HL-60 (cell line): ENCODE results near the gene OPRL1.

Experiments
- DNase-seq, 2 experiments: peaks; one replicate each; pipeline ENCODE4 v3.0.0-alpha.2; 2010 to 2020; ENCODE audit warnings: low read depth in 1 of 2, low spot score in 1 of 2
- H3K27ac ChIP-seq: fragments of 250-450 bp; sonication (Bioruptor Pico); replicated peaks from 2 replicates; pipeline ENCODE4 v1.5.1; 2020; ENCODE audit warnings: mild to moderate bottlenecking, moderate library complexity
- H3K27me3 ChIP-seq: fragments of 250-450 bp; sonication (Bioruptor Pico); 2 replicates; pipeline ENCODE4 v1.5.1; 2021; ENCODE audit warnings: mild to moderate bottlenecking, moderate library complexity; ENCODE audit not compliant: insufficient read depth, poor library complexity, severe bottlenecking
- H3K4me3 ChIP-seq: replicated peaks from 2 replicates; pipeline ENCODE4 v1.5.1; 2011; ENCODE audit warnings: mild to moderate bottlenecking, control low read depth, low read length; ENCODE audit not compliant: insufficient read depth
- CTCF ChIP-seq: IDR thresholded peaks from one replicate; pipeline ENCODE4 v1.5.1; 2011; ENCODE audit warnings: low read length, control low read depth, inconsistent platforms; ENCODE audit not compliant: insufficient read depth
- GABPA ChIP-seq: IDR thresholded peaks from 2 replicates; pipeline ENCODE4 v1.6.1; 2012; ENCODE audit warnings: low read depth
- POLR2AphosphoS5 ChIP-seq: IDR thresholded peaks from 2 replicates; pipeline ENCODE4 v1.6.1; 2012; ENCODE audit warnings: low read depth
- REST ChIP-seq: IDR thresholded peaks from 2 replicates; pipeline ENCODE4 v1.6.1; 2012; ENCODE audit warnings: low read depth; ENCODE audit not compliant: insufficient replicate concordance
- SPI1 ChIP-seq: IDR thresholded peaks from 2 replicates; pipeline ENCODE4 v1.6.1; 2012; ENCODE audit warnings: low read depth, mild to moderate bottlenecking, borderline replicate concordance

OPRL1 gene

GRCh38 chr20:64093013-64093503 is 13.2 kb downstream of the OPRL1 start:
- Histone ChIP-seq H3K27ac (no peak overlapping the region), H3K4me3 (no peak overlapping the region), H3K27me3 (no peaks in the 10 kb centered on the region)
- DNase-seq: no peak
- TF ChIP-seq SPI1 (no peak), CTCF (no peak), GABPA (no peak), REST (no peak), POLR2AphosphoS5 (no peak)

- H3K27me3 ChIP-seq: no peaks in the 10 kb centered on the region
- H3K27ac ChIP-seq: no peak overlapping the region
- TF ChIP-seq GABPA (no peak), SPI1 (no peak), CTCF (no peak)
- no peak overlapping the region for H3K4me3 ChIP-seq
- no peak for DNase-seq
These were observed 15.6 kb downstream of the OPRL1 start for GRCh38 chr20:64095455-64095854.

GRCh38 chr20:64095927-64096326 is 16.0 kb downstream of the OPRL1 start:
- TF ChIP-seq CTCF (no peak), GABPA (no peak), REST (no peak), POLR2AphosphoS5 (no peak), SPI1 (no peak)
- no peak for DNase-seq
- Histone ChIP-seq H3K27ac (no peak overlapping the region), H3K4me3 (no peak overlapping the region), H3K27me3 (no peaks in the 10 kb centered on the region)

GRCh38 chr20:64096535-64096934 is 16.7 kb downstream of the OPRL1 start:
- Histone ChIP-seq H3K27ac (no peak overlapping the region), H3K27me3 (no peaks in the 10 kb centered on the region), H3K4me3 (no peak overlapping the region)
- no peak for TF ChIP-seq REST
- no peak for TF ChIP-seq POLR2AphosphoS5
- no peak for TF ChIP-seq SPI1
- TF ChIP-seq GABPA: no peak
- TF ChIP-seq CTCF: no peak
- no peak for DNase-seq
